ENCODE data around the gene AREG.

GRCh38 chr4:74433043-74433442 is 11.9 kb upstream of the AREG start:
- TF ChIP-seq CTCF (IDR thresholded peaks at IDR 0.05) (no peak), POLR2A (IDR thresholded peaks at IDR 0.05) (no peak)
